Neural cell (in vitro differentiated cells): ENCODE measurements around the gene RUNX3. TPM values are rescaled to one million over a fixed set of nuclear protein-coding genes. Genes with fewer than 3 reads are reported as not detected.

ENCODE experiments used
- H2AFZ ChIP-seq: fragments of 200-600, 300-800 bp; sonication (generic), shearing (Covaris generic); 2 replicates; pipeline ENCODE4 v1.6.0; 2014; ENCODE audit warnings: low read depth, mild to moderate bottlenecking, antibody characterized with exemption, low read length, moderate library complexity
- H3F3A ChIP-seq: fragments of 200-600 bp; shearing (Covaris generic); 2 replicates; pipeline ENCODE4 v1.6.1; 2016; ENCODE audit warnings: mild to moderate bottlenecking, moderate library complexity, mixed read lengths, antibody characterized with exemption, low read length; ENCODE audit not compliant: insufficient read depth, poor library complexity, severe bottlenecking
- H3K27ac ChIP-seq: fragments of 200-600, 300-800 bp; sonication (generic), shearing (Covaris generic); 2 replicates; pipeline ENCODE4 v1.5.1; 2014; ENCODE audit warnings: mild to moderate bottlenecking, low read length, moderate library complexity
- H3K27me3 ChIP-seq: fragments of 300-800, 200-600 bp; sonication (generic), shearing (Covaris generic); 2 replicates; pipeline ENCODE4 v1.6.0; 2014; ENCODE audit warnings: mild to moderate bottlenecking, low read depth, low read length, moderate library complexity; ENCODE audit not compliant: insufficient read depth
- H3K36me3 ChIP-seq: fragments of 300-800, 200-600 bp; sonication (generic), shearing (Covaris generic); 2 replicates; pipeline ENCODE4 v1.5.1; 2014; ENCODE audit warnings: mild to moderate bottlenecking, antibody characterized with exemption, low read length, moderate library complexity; ENCODE audit not compliant: insufficient read depth
- H3K4me2 ChIP-seq: fragments of 300-800, 200-600 bp; sonication (generic), shearing (Covaris generic); 2 replicates; pipeline ENCODE4 v1.6.0; 2014; ENCODE audit warnings: mild to moderate bottlenecking, low read length
- H3K4me3 ChIP-seq: fragments of 300-800, 200-600 bp; sonication (generic), shearing (Covaris generic); 2 replicates; pipeline ENCODE4 v1.5.1; 2014; ENCODE audit warnings: mild to moderate bottlenecking, low read length, moderate library complexity
- H3K79me2 ChIP-seq: fragments of 200-600 bp; shearing (Covaris generic); replicated peaks from 2 replicates; pipeline ENCODE4 v1.6.0; 2014; ENCODE audit warnings: mild to moderate bottlenecking, low read length, moderate library complexity; ENCODE audit not compliant: insufficient read depth
- H3K9ac ChIP-seq: fragments of 300-800, 200-600 bp; sonication (generic), shearing (Covaris generic); 2 replicates; pipeline ENCODE4 v1.6.1; 2016; ENCODE audit warnings: mild to moderate bottlenecking, low read length, mixed read lengths
- H3K9me2 ChIP-seq: fragments of 200-600 bp; shearing (Covaris generic); 2 replicates; pipeline ENCODE4 v1.6.1; 2016; ENCODE audit warnings: mild to moderate bottlenecking, low read length, mixed read lengths; ENCODE audit not compliant: insufficient read depth
- H3K9me3 ChIP-seq: fragments of 200-600, 300-800 bp; sonication (generic), shearing (Covaris generic); 2 replicates; pipeline ENCODE4 v1.6.1; 2016; ENCODE audit warnings: mild to moderate bottlenecking, mixed run types, low read length, moderate library complexity, mixed read lengths
- H4K20me1 ChIP-seq: fragments of 200-600 bp; shearing (Covaris generic); 2 replicates; pipeline ENCODE4 v1.6.1; 2016; ENCODE audit warnings: mild to moderate bottlenecking, mixed run types; ENCODE audit not compliant: insufficient read depth
- CTCF ChIP-seq: fragments of 450-650 bp; IDR thresholded peaks from 2 replicates; pipeline ENCODE4 v1.5.1; 2014; ENCODE audit warnings: antibody characterized with exemption, mild to moderate bottlenecking, moderate library complexity; ENCODE audit not compliant: poor library complexity, severe bottlenecking
- EP300 ChIP-seq: fragments of 450-650 bp; conservative IDR thresholded peaks from 2 replicates; pipeline ENCODE4 v1.6.1; 2014; ENCODE audit warnings: antibody characterized with exemption, mild to moderate bottlenecking, moderate library complexity; ENCODE audit not compliant: poor library complexity, severe bottlenecking
- EZH2 ChIP-seq: fragments of 200-600, 300-800 bp; shearing (Covaris generic), sonication (generic); IDR thresholded peaks from 2 replicates; pipeline ENCODE4 v1.6.1; 2014; ENCODE audit warnings: antibody characterized with exemption, low read length, borderline replicate concordance, mild to moderate bottlenecking; ENCODE audit not compliant: insufficient read depth, poor library complexity, severe bottlenecking
- MXI1 ChIP-seq: fragments of 450-650 bp; conservative IDR thresholded peaks from 2 replicates; pipeline ENCODE4 v1.6.1; 2014; ENCODE audit warnings: antibody characterized with exemption, mild to moderate bottlenecking; ENCODE audit not compliant: poor library complexity, severe bottlenecking
- POLR2AphosphoS5 ChIP-seq: IDR thresholded peaks from 2 replicates; pipeline ENCODE4 v1.6.1; 2012
- RAD21 ChIP-seq: fragments of 450-650 bp; conservative IDR thresholded peaks from 2 replicates; pipeline ENCODE4 v1.6.1; 2014; ENCODE audit warnings: antibody characterized with exemption, mild to moderate bottlenecking, moderate library complexity
- REST ChIP-seq: IDR thresholded peaks from 2 replicates; pipeline ENCODE4 v1.6.1; 2012; ENCODE audit warnings: borderline replicate concordance
- SMC3 ChIP-seq: fragments of 450-650 bp; conservative IDR thresholded peaks from 2 replicates; pipeline ENCODE4 v1.6.1; 2014; ENCODE audit warnings: antibody characterized with exemption, mild to moderate bottlenecking, moderate library complexity; ENCODE audit not compliant: poor library complexity
- TAF1 ChIP-seq: IDR thresholded peaks from 2 replicates; pipeline ENCODE4 v1.6.1; 2012; ENCODE audit warnings: low read depth
- polyA plus RNA-seq: library from polyadenylated mRNA; depleted of rRNA; stranded (reverse); fragments of >200 nt; gene quantifications from 2 replicates; pipeline ENCODE4 v1.2.3, GENCODE V29; 2014

RUNX3 gene
- polyA plus RNA-seq, 1 donor from 2014 or later, result not detected

GRCh38 chr1:24964811-24965570, 34.9 kb upstream of the RUNX3 start:
- Histone ChIP-seq H3K27ac (no peak overlapping the region), H3K9me3 (no peaks in the 10 kb centered on the region), H3K27me3 (no peaks in the 10 kb centered on the region), H3K9ac (no peak overlapping the region), H3K4me2 (no peak overlapping the region), H3K9me2 (no peaks in the 10 kb centered on the region), H3K79me2 (no peaks in the 10 kb centered on the region), H3F3A (no peaks in the 10 kb centered on the region), H3K4me3 (no peak overlapping the region), H4K20me1 (no peaks in the 10 kb centered on the region), H2AFZ (no peak overlapping the region), H3K36me3 (no peaks in the 10 kb centered on the region)
- no peak for TF ChIP-seq EP300
- TF ChIP-seq MXI1, result no peak
- TF ChIP-seq REST, result no peak
- no peak for TF ChIP-seq SMC3
- TF ChIP-seq EZH2, result no peak
- no peak for TF ChIP-seq POLR2AphosphoS5
- TF ChIP-seq TAF1, result no peak
- no peak for TF ChIP-seq CTCF
- TF ChIP-seq RAD21, result no peak

GRCh38 chr1:24963943-24964693, 34.0 kb upstream of the RUNX3 start:
- Histone ChIP-seq H3K4me3 (no peak overlapping the region), H2AFZ (no peak overlapping the region), H3K9me2 (no peaks in the 10 kb centered on the region), H3K9ac (no peak overlapping the region), H3K36me3 (no peaks in the 10 kb centered on the region), H3K4me2 (no peak overlapping the region), H3F3A (no peaks in the 10 kb centered on the region), H3K27me3 (no peaks in the 10 kb centered on the region), H4K20me1 (no peaks in the 10 kb centered on the region), H3K9me3 (no peaks in the 10 kb centered on the region), H3K79me2 (no peaks in the 10 kb centered on the region), H3K27ac (no peak overlapping the region)
- TF ChIP-seq RAD21 (no peak), REST (no peak), TAF1 (no peak), POLR2AphosphoS5 (no peak), MXI1 (no peak), CTCF (no peak), EZH2 (no peak), SMC3 (no peak), EP300 (no peak)
